ENCODE data around the gene VIL1. TPM values are rescaled to one million over a fixed set of nuclear protein-coding genes. Genes with fewer than 3 reads are reported as not detected.

Gene VIL1
- total and polyA plus RNA-seq, 2 of the 4 experiments (the other 2 are of a cell fraction) = not detected

- no peak overlapping the region for H2BK120ac ChIP-seq (ENCODE audit: low read depth, low read length)
- ATAC-seq (ENCODE audit: low read depth) = no peak
- CTCF ChIA-PET = no interaction called here
- H3K27ac ChIP-seq (ENCODE audit: insufficient read depth, low read length) = no peak overlapping the region
- no peak overlapping the region for H4K91ac ChIP-seq (ENCODE audit: insufficient read depth, low read depth, low read length)
- H3K18ac ChIP-seq (ENCODE audit: low read depth, low read length) = no peak overlapping the region
- no peak overlapping the region for H3K56ac ChIP-seq (ENCODE audit: extremely low read depth, insufficient read depth, low read length)
- no CpG with 5 or more reads among the region's 1 CpG for WGBS, 2 experiments (ENCODE audit: extremely low coverage in 2 of 2, insufficient read length in 1 of 2)
- H3K4me2 ChIP-seq (ENCODE audit: low read depth, low read length) = no peak overlapping the region
- no peaks in the 10 kb centered on the region for H4K20me1 ChIP-seq (ENCODE audit: insufficient read depth, low read length)
- H3K23ac ChIP-seq (ENCODE audit: low read depth, low read length) = no peak overlapping the region
- no peaks in the 10 kb centered on the region for H3K9me1 ChIP-seq (ENCODE audit: insufficient read depth, low read length)
- H3K36me3 ChIP-seq (ENCODE audit: control insufficient read depth, insufficient read depth, low read length) = peaks cover 14% of the 10 kb centered on the region
- no peaks in the 10 kb centered on the region for H3K9me3 ChIP-seq (ENCODE audit: control insufficient read depth, insufficient read depth, low read length)
- no peak overlapping the region for H2BK15ac ChIP-seq (ENCODE audit: low read depth, low read length)
- H4K5ac ChIP-seq (ENCODE audit: low read depth, low read length) = no peak overlapping the region
- dilution Hi-C loops (cut with HindIII; ENCODE audit: low sequenced_read_pairs, unreplicated experiment) (no loop called here), intact Hi-C loops (cut with micrococcal nuclease) (no loop called here), in situ Hi-C loops (cut with MboI; ENCODE audit: low sequenced_read_pairs) (no loop called here)
- no peak for DNase-seq
- no peaks in the 10 kb centered on the region for H3K79me1 ChIP-seq (ENCODE audit: low read depth in 1 of 2, low read length in 2 of 2)
- no peak for TF ChIP-seq CEBPB (IDR thresholded peaks at IDR 0.05; ENCODE audit: low read depth, low read length)
- TF ChIP-seq RCOR1 (IDR thresholded peaks at IDR 0.05; ENCODE audit: insufficient replicate concordance, low read length) = no peak
- no peak for TF ChIP-seq ELK1 (IDR thresholded peaks at IDR 0.05; ENCODE audit: borderline replicate concordance, low read depth, low read length)
- TF ChIP-seq USF2 (IDR thresholded peaks at IDR 0.05; ENCODE audit: low read depth, low read length) = no peak
- no peak for TF ChIP-seq BHLHE40 (IDR thresholded peaks at IDR 0.05; ENCODE audit: low read depth, low read length)
- TF ChIP-seq CHD1 (IDR thresholded peaks at IDR 0.05; ENCODE audit: low read depth, low read length) = no peak
- TF ChIP-seq RAD21 (IDR thresholded peaks at IDR 0.05; ENCODE audit: low read length) = no peak
- no peak for TF ChIP-seq MAZ (IDR thresholded peaks at IDR 0.05; ENCODE audit: borderline replicate concordance, low read depth, low read length)
- no peak for TF ChIP-seq FOS (IDR thresholded peaks at IDR 0.05; ENCODE audit: low read depth, low read length)
- TF ChIP-seq NFE2L2 (IDR thresholded peaks at IDR 0.05; ENCODE audit: low read depth, low read length) = no peak
- TF ChIP-seq POLR2A (IDR thresholded peaks at IDR 0.05; ENCODE audit: low read depth, low read length) = no peak
- no peak for TF ChIP-seq SMC3 (IDR thresholded peaks at IDR 0.05; ENCODE audit: low read depth, low read length)
- no peak for TF ChIP-seq MXI1 (IDR thresholded peaks at IDR 0.05; ENCODE audit: borderline replicate concordance, low read depth, low read length)
- no peak for TF ChIP-seq CTCF (conservative IDR thresholded peaks at IDR 0.05; ENCODE audit: low read depth, low read length)
- H2BK5ac ChIP-seq (ENCODE audit: low read depth, low read length, poor library complexity, severe bottlenecking) = no peak overlapping the region
- POLR2A ChIA-PET (ENCODE audit: unreplicated experiment) = no interaction called here
- no peaks in the 10 kb centered on the region for H3K4me1 ChIP-seq (ENCODE audit: control insufficient read depth, insufficient read depth, low read length)
- H2AFZ ChIP-seq (replicated peaks; ENCODE audit: low read length, poor library complexity) = no peak overlapping the region
- no peak overlapping the region for H3K9ac ChIP-seq (ENCODE audit: low read depth, low read length)
- H2AK9ac ChIP-seq (replicated peaks; ENCODE audit: low read depth, low read length, poor library complexity) = no peak overlapping the region
- H3K27me3 ChIP-seq (ENCODE audit: control insufficient read depth, insufficient read depth, low read length) = no peaks in the 10 kb centered on the region
- no peak overlapping the region for H3K4me3 ChIP-seq (ENCODE audit: insufficient read depth, low read depth, low read length)
- no peak overlapping the region for H4K8ac ChIP-seq (ENCODE audit: low read depth in 2 of 2, low read length in 2 of 2)
- no TSS peak for BruUV-seq (replicated peaks)
- H2BK20ac ChIP-seq (ENCODE audit: low read depth, low read length) = no peak overlapping the region
- no peak overlapping the region for H2AK5ac ChIP-seq (ENCODE audit: low read depth, low read length)
- H3K4ac ChIP-seq (ENCODE audit: low read depth, low read length) = no peak overlapping the region
- no peak overlapping the region for H3K14ac ChIP-seq (replicated peaks; ENCODE audit: low read depth, low read length)
These were observed 39.7 kb downstream of the VIL1 start for GRCh38 chr2:218458598-218458997.
